Fibroblast of the conjunctiva (primary cell): Measurements from ENCODE around the gene PRKAB2.
"Not testable (repeated sequence)": the region's sequence is repeated elsewhere in the genome, so short reads cannot be mapped to it uniquely, and the experiment has no call there.

ENCODE experiments used
- DNase-seq: peaks from one replicate; pipeline ENCODE4 v3.0.0-alpha.2; 2010; ENCODE audit warnings: low read depth

Gene PRKAB2

DNA sequence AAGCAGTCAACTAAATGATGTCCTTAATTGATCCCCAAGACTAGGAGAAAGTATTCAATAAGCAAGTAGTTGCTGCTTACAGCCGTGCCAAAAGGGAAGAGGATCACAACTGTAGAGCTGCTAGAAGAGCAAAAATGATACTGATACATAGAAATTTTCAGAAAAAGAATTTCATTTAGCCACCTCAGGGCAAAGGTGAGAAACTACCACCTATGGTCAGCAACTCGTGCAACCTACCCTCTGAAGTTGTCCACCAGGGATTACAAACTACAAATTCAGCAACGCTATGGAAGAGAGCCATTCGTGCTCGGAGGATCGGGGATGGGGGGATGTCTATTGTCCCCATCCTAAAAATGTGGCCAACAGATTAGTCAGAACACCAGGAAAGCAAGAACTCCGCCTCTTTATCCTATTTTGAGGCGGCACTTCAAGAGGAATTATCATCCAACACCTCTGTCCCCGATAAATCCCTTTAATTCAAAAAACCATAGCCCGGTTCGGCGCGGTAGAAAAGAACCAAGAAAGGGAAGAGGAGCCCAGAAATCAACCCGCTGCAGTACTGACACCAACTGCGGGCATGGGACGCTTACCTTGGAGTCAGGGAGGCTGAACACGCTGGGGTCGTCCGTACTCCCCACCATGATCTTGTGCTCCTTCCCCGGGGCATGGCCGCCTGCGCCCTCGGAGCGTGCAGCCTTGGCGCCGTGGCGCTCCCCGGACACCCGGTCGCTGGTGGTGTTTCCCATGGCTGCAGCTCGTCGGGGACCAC lies 687 bp downstream of the PRKAB2 start:
- DNase-seq: no peak

DNA sequence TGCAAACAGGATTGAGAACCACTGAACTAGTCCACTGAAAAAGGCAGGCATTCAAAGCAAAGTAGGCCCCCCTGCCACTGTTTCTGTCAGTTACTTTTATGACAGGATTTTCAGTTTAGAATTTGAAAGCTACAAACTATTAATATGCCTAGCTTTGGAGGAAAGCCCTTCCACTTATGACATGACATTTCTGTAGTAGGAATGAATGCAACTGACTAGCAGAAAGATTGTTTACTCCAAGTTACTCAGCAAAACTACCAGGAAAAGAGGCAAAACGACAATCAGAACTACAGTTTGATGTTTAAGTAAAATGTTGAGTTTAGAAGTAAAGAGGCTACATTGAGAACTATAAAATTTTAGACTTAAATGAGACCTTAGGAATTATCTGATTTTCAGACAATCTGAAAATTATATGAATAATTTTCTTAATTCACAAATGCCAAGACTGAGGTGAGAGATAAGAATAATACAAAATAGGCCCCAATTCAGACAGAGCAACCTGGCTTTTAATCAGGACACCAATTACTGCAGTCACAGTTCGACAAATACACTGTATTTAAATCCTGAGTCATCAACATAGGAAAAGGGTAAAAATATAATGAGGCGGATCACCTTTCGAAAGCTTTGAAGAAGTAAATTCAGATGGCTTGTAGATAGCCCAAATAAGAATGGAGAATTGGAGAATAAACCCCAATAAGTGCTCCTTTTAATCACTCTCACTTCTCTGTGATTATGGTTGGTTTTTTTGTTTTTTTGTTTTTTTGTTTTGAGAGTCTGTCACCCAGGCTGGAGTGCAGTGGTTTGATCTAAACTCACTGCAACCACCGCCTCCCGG lies 2.2 kb downstream of the PRKAB2 start:
- no peak for DNase-seq

DNA sequence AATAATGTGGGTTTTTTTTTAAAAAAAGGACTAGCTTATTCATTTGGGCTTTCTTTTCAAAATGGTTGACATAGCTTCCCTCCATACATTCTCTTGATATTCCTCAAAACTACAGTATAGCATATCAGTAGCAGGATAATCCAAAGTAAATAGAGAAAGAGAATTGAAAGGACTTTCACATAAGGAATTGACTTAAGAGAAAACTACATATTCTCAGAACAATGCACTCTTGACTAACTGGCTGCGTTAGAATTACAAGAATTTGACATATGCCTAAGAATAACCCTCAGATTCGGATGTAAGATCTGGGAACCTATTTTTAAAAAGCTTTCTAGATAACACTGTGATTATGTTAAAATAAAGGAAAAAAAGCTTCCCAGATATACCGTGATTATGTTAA lies 3.1 kb downstream of the PRKAB2 start:
- DNase-seq: no peak

DNA sequence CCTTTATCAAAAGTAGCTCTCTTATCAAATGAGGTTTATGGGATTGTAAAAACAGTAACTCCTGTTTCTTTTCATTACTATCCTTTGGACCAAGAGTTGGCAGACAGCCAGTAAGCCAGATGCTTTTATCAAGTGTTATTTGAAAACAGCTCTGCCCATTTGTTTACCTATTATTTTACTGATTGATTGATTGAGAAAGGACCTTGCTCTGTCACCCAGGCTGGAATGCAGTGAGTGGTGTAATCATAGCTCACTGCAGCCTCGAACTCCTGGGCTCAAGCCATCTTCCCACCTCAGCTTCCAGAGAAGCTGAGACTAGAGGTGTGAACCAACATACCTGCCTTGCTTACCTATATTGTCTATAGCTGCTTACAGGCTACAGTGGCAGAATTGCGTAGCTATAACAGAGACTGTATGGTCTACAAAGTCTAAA lies 3.6 kb downstream of the PRKAB2 start:
- no peak for DNase-seq

DNA sequence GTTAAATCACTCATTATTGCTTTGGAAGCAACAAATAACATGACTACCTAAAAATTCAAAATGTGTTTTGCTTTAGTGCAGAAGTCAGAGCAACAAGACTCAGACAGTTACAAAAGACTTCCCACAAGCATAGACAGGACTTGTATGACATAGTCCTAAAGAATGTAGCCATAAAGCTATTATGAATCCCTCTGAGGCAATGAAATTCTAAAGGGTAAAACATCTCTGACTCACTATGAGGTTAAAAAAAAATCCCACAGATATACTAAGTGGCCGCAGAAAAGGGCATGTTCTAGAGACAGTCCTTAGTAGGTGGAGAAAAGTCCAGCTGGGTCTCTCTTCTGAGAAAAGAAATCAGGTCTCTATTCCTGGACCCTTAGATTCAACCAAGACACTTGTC lies 4.9 kb downstream of the PRKAB2 start:
- peak; percentile 86 for DNase-seq

DNA sequence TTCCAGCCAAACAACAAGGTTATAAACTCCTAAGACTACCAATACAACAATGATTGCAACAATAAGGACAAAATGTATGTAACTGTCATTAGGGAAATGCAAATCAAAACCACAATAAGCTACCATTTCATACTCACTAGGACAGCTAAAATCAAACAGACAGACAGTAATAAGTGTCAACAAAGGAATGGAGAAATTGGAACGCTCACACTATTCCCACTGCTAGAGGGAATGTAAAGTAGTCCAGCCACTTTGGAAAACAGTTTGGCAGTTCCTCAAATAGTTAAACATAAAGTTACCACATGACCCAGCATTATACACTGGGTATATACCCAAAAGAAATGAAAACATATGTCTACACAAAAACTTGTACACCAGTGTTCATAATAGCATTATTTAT lies 9.3 kb downstream of the PRKAB2 start:
- DNase-seq: no peak

DNA sequence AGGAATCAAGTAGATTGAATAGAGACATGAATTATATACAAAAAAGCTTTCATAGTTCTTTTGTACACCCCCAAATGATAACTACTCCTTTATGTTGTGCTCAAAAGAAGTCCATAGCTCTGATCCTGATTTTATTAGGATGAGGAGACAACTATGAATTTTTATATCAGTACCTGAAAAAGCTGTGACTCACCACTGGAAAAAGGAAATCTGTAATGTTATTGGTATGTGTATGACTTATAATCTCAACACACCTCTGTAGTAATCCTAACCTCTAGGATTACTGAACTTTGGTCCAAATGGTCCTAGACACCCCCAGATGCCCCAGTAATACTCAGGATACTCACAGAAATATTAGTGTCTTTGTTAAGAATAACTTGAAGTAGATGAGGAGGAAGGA lies 10.2 kb downstream of the PRKAB2 start:
- DNase-seq: no peak

DNA sequence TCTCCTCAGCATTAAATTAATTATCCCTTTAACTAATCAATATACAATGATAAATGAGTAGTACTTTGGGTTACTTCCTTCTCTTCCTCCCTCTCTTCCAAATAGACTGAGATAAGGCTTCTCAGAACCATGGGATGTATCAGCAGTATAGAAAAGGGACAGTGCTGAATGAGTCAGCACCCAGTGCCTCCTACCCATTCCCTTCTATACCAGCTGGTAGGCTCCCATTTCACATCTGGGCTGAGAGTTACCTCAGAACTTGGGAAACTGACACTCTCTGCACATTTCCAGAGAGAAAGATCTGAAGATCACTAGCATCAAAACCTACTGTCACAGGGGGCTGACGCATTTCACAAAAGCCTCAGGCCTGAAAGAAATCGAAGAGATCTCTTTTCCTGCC lies 15.2 kb downstream of the PRKAB2 start:
- not testable (repeated sequence) for DNase-seq

DNA sequence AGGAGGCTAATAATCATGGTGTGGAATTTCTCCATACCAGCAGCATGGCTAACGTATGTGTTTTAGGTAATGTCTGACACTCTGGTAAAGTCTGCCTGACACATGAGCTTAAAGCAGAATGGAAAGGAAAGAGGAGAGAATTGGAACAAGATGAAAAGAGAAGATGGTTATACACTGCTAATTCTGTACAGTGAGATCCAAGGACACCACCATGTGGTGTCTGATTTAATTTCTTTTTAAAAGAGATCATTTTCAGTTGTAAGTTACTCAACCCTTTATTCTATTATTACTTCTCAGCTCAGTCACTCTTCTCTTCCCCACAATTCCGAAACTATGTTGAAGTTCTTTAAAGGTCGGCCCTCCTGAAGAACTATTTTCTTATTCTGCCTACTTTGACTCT lies 15.6 kb downstream of the PRKAB2 start:
- DNase-seq: no peak

DNA sequence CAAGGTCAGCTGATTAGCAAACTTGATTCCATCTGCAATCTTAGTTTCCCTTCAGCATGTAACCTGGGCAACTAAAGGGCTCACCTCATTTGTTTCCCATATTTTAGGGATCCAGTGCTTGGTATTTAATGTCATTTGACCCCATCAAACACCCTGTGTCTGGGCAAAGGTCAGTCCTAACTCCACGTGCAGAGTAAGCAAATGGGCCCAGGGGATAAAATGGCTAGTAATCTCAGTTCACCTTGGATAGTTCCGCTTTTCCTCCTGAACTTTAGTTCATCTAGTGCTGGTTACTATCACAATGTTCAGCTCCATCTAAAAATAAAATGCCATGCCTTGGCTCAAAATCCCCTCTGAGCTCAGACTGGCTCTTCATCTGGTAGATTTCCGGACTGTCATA lies 19.5 kb downstream of the PRKAB2 start:
- DNase-seq: no peak

DNA sequence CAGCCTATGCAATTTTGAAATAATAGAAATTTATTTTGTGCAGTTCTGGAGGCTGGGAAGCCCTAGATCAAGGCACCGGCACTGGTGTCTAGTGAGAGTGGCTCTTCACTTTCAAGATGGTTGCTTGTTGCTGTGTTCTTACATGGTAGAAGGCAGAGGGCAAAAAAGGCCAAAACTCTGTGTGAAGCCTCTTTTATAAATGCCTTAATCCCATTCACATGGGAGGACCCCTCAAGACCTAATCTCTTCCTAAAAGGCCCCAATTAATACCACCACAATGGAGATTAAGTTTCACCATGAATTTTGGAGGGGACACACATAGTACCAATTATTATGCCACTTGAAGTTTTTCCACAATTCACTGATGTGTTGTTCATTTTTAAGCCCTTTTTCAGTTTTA lies 21.0 kb downstream of the PRKAB2 start:
- DNase-seq: no peak

DNA sequence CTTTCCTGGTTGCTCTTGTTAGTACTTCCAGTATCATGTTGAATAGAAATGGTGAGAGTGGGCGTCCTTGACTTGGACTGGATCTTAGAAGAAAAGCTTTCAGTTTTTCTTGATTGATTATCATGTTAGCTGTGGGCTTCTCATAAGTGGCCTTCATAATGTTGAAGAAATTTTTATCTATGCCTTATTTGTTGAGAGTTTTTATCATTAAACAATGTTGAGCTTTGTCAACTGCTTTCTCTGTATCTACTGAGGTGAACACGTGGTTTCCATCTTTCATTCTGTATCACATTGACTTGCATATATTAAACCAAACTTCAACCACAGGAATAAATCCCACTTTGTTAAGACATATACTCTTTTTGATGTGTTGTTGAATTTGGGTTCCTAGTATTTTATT lies 29.4 kb downstream of the PRKAB2 start:
- no peak for DNase-seq

DNA sequence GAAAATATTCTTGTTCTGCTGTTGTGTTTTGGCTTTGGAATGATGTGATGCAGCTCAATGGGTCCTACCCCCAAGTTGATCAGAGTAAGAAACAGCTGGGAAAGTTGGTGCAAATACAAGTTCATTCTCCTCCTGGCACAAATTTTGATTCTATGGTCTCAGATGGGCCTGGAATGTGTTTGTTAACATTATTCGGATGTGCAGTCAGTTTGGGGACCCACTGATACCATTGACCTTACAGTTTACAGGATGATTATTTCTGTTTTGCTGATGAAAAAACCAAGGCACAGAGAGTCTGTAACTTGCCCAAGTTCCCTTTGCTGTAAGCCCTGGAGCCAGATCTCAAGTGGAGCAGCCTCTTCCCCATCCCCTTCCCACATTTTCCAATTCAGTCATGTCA lies 41.5 kb downstream of the PRKAB2 start:
- not testable (repeated sequence) for DNase-seq

DNA sequence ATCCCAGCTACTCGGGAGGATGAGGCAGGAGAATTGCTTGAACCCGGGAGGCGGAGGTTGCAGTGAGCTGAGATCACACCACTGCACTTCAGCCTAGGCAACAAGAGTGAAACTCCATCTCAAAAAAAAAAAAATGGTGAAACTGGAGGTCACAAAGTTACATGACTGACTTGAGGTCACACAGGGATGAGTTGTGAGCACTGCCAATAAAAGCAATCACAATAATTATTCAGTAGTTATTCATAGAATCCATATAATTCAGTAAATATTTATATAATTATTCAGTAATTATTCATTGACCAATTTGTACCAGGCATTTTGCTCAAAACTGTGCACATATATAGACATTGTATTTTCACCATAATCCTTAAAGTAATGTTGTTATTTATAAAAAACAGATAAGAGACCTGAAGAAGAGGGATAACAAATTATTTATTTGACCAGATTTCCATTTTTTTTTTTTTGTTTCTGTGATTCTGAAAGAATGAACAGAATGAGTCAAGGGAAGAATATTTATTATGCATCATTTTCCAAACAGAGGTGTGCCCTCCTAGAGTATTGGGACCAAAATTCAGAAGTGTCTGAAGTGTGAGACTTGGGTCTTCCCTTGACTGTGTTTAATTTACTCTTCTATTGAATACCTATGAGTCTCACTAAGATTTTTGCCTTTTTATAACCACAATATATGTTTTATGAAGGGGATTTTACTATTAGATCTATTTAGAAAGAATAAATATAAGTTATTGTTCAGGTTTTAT lies 43.0 kb downstream of the PRKAB2 start:
- DNase-seq: no peak

DNA sequence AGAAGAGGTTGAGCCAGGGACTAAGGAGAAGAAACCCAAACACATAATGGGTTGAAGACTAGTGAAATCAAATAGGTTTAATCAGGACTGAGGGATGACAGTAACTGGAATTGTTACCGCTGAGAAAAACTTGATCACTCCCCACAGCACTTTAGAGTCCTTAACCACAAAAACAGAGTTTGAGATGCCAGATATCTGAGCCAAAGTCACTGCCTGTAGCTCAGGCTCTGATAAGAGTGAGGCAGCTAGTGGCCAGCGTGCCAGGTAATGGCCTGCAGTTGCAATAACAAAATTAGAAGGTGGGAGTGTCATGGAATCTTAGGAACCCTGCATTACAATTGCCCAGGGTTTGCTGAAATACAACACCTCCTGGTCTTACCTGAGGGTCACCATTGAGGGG lies 48.0 kb downstream of the PRKAB2 start:
- DNase-seq: no peak

DNA sequence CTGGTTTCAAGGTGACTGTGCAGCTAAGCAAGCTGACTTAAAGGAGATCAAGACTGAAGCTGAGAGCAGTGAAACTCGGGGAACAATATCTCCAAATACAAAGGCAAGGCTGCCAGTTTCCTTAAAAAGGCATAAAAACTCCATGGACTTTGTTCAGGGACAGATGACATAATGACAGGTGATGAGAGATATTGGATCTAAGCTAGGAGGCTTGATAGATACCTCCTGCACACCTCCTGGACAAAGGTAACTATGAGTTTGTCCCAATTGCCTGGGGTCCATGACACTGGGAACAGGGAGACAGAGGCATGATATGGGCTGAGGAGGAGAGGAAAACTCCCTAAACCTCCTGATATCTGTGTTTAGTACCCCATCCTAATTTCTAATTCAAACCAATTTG lies 55.2 kb downstream of the PRKAB2 start:
- no peak for DNase-seq

DNA sequence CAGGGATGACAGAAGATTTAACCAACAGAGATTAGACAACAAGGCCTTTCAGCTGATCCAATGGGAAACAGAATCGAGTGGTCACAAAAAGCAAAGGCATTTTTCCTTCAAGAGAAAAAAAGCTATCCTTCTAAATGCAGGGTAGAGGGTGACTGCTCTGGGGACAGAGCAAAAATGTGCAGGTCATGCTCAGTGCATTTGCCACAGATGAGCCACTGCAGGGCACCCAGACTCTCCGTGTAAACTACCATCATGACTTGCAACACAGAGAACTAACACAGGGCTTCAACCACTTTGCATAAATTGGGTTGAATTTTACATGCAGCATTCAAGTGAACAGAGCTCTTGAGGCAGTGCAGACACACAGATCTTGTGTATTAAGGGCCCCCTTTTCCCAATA lies 56.8 kb downstream of the PRKAB2 start:
- DNase-seq: no peak

DNA sequence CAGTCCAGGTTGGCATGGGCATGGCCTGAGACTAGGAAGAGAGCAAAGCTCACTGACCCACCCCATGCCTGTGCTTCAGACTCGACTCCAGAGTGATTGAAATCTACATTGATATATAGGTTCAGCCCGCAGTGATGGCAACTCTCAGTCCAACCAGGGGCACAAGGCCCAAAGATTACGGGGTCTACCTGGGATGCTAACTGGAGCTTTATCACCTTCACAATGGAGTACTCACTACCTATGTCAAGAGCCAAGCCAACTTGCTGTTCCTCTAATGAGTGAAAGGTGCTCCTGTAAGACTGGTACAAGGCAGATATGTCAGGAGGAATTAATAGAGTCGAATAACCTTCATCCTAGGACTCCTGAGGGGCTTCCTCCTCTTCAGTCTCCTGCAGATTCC lies 57.2 kb downstream of the PRKAB2 start:
- not testable (repeated sequence) for DNase-seq

DNA sequence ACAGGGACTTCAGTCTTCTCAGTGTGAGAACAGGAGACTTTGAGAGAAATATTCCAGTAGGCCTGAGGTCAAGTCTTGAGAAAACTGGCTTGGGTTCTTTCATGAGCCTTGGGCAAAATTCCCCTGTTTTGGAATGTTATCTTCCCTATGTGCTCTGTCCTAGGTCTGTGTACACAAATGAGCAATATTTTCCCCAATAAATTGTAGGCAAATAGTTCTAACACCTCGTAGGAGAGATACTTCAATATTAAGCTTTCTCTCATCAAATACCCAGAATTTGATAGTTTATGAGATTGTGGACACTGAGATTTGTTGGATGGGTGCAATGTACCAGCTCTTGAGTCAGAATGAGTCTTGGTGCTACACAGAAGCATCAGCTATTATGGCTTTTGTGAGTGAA lies 57.9 kb downstream of the PRKAB2 start:
- not testable (repeated sequence) for DNase-seq

DNA sequence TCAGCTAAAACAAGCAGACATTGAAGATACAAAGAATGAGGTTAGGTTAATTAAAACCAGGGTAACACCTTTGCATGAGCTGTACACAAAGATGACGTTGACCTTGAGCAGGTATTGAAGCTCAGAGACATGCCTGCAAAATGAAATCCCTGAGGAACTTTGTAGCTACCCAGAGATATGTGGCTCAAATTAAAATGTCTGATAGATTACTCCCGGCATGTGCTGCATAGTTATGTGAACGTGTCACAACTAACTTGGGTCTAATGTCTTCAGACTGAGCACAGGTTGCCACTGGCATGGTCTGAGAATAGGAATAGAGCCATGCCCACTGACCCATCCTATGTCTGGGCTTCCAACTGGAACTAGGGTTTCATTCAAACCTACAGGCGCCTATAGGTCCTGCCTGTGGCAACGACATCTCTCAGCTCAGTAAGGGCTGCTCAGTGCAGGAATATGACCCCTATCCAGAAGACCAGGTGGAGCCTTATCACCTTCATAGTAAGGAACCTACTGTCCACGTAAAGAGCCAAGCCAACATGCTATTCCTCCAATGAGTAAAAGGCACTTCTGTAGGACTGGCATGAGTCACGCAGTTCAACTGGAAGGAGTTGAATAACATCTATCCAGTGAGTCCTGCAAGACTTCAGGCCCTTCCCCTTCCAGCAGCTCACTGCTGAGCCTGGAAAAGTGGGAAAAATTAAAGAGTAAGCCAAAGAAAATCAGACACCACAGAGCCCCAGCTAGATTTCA lies 60.7 kb downstream of the PRKAB2 start:
- no peak for DNase-seq

DNA sequence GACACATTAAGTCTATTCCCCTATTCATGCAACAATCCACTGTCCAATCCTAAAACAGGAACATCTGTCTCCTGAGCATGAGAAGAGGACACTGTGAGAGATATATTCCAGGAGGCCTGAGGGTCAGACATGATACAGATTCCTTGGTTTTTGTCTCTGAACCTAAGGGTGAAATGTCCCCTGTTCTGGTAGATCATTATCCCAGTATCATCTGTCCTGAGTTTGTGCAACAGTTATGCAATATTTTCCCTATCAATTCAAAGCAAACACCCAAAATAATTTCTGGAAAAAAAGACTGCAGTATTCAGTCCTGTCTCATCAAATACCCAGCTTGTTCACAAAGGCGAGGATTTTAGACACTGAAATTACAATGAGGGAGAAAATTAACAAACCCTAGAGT lies 61.4 kb downstream of the PRKAB2 start:
- DNase-seq: no peak

DNA sequence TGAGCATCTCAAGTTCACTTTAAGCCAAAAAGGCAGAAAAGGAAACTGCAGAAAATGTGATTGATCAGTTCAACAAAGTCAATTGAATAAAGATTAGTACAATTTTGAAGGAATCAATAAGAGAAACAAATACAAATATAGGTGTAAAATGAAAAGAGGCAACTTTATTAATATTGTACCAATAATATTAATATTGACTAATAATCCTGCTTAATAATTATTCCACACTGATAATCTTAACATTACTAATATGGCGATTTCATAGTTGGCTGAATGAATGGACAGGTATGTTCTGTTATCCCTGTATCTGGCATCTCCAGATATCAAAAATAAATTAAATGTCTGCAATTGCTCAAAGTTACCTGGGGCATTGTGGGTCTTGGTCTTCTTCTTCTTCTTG lies 61.8 kb downstream of the PRKAB2 start:
- DNase-seq: no peak
